ENCODE measurements around the gene LAG3. TPM values are rescaled to one million over a fixed set of nuclear protein-coding genes. Genes with fewer than 3 reads are reported as not detected.

LAG3 gene
- total and polyA plus RNA-seq, 2 experiments from 2014 or later, result 3.7 to 4.7 TPM

- no peak overlapping the region for H3K4me3 ChIP-seq
- peaks cover 1% of the 10 kb centered on the region; the same call in 1 of the 3 replicates for H3K36me3 Mint-ChIP-seq (ENCODE audit: low read depth)
- no peaks in the 10 kb centered on the region; the same call in 1 of the 2 replicates for H4K20me1 ChIP-seq (replicated peaks; ENCODE audit: insufficient read depth)
- ATAC-seq (peak; percentile 20; the same call in 2 of the 3 replicates), DNase-seq (ENCODE audit: low spot score) (no peak)
- 0 out of 2 replicates have a peak, but pooled peaks cover under 1% of the 10 kb centered on the region for H3K27me3 ChIP-seq (ENCODE audit: insufficient read depth)
- peaks cover 16% of the 10 kb centered on the region for H3K4me1 ChIP-seq (ENCODE audit: insufficient read depth)
- H3F3A ChIP-seq (replicated peaks; ENCODE audit: low read depth), result no peaks in the 10 kb centered on the region
- H3K36me3 ChIP-seq (ENCODE audit: insufficient read depth), result no peaks in the 10 kb centered on the region; the same call in 1 of the 2 replicates
- TF ChIP-seq ZNF114 (CRISPR knock-in tag; IDR thresholded peaks at IDR 0.05) (no peak), EZH2 (IDR thresholded peaks at IDR 0.05; ENCODE audit: low read depth, unreplicated experiment) (no peak), ZNF462 (CRISPR knock-in tag; IDR thresholded peaks at IDR 0.05) (no peak), CREB1 (CRISPR knock-in tag; IDR thresholded peaks at IDR 0.05; ENCODE audit: low read depth) (no peak), JUNB (IDR thresholded peaks at IDR 0.05; ENCODE audit: unreplicated experiment) (no peak), REST (IDR thresholded peaks at IDR 0.05; ENCODE audit: unreplicated experiment) (no peak), EZH2phosphoT487 (IDR thresholded peaks at IDR 0.05; ENCODE audit: unreplicated experiment) (no peak), ZNF331 (CRISPR knock-in tag; IDR thresholded peaks at IDR 0.05; ENCODE audit: low read depth) (no peak), NANOG (IDR thresholded peaks at IDR 0.05; ENCODE audit: borderline replicate concordance) (no peak), POLR2AphosphoS5 (IDR thresholded peaks at IDR 0.05; ENCODE audit: low read depth) (no peak), ETS1 (IDR thresholded peaks at IDR 0.05) (no peak), STAT1 (IDR thresholded peaks at IDR 0.05; ENCODE audit: unreplicated experiment) (no peak), CTCF (conservative IDR thresholded peaks at IDR 0.05; ENCODE audit: low read depth in 2 of 2) (no peak)
- no peak overlapping the region for H3K4me2 ChIP-seq
- no peaks in the 10 kb centered on the region for H3K79me2 ChIP-seq (replicated peaks; ENCODE audit: insufficient read depth)
- H3K27ac ChIP-seq (ENCODE audit: low read depth), result 0 out of 2 replicates have a peak overlapping the region, but pooled peaks have one; percentile 39
- peaks cover 2% of the 10 kb centered on the region for H3K9me3 Mint-ChIP-seq
- peaks cover 8% of the 10 kb centered on the region for H3K27me3 Mint-ChIP-seq (ENCODE audit: insufficient read depth, low read depth, poor library complexity)
- H3K9me2 ChIP-seq (ENCODE audit: insufficient read depth), result peaks cover 4% of the 10 kb centered on the region; the same call in 1 of the 2 replicates
- H3K4me3 Mint-ChIP-seq, result no peak overlapping the region
- H2AFZ ChIP-seq, result peak overlapping the region; percentile 72
- peaks cover 18% of the 10 kb centered on the region for H3K4me1 Mint-ChIP-seq
- H3K27ac Mint-ChIP-seq, result no peak overlapping the region
Observed at GRCh38 chr12:6809056-6809455, 36.7 kb downstream of the LAG3 start.
